Fibroblast of peridontal ligament (primary cell): ENCODE data around the gene TMEM217.
"Not testable (repeated sequence)": the region's sequence is repeated elsewhere in the genome, so short reads cannot be mapped to it uniquely, and the experiment has no call there.

Source experiments
- DNase-seq: peaks from one replicate; pipeline ENCODE4 v3.0.0-alpha.2; 2010; ENCODE audit errors: extremely low read depth

The TMEM217 gene

GRCh38 chr6:37257634-37258404, at the start of gene TMEM217, which contains the start of gene TBC1D22B:
TMEM217 (minus strand) TSS chr6:37258144; CDS start chr6:37219030, 39,114 bp downstream.
TBC1D22B (plus strand) TSS chr6:37257772; CDS start chr6:37257918, 146 bp downstream.
- peak; percentile 88 for DNase-seq

- DNase-seq, result not testable (repeated sequence)
These were observed 49.5 kb upstream of the TMEM217 start for GRCh38 chr6:37307484-37307883.

GRCh38 chr6:37306624-37307222, 48.8 kb upstream of the TMEM217 start:
- DNase-seq, result no peak

- DNase-seq, result no peak
These were observed 48.0 kb upstream of the TMEM217 start for GRCh38 chr6:37305841-37306425.

- DNase-seq, result no peak
These were observed 46.8 kb upstream of the TMEM217 start for GRCh38 chr6:37304766-37305165.

- DNase-seq, result peak; percentile 61
These were observed 46.1 kb upstream of the TMEM217 start for GRCh38 chr6:37303891-37304503.

- no peak for DNase-seq
These were observed 45.2 kb upstream of the TMEM217 start for GRCh38 chr6:37303091-37303660.

GRCh38 chr6:37302086-37302686, 44.2 kb upstream of the TMEM217 start:
- no peak for DNase-seq

GRCh38 chr6:37299990-37300389, 42.0 kb upstream of the TMEM217 start:
- DNase-seq, result no peak

- DNase-seq, result no peak
These were observed 41.0 kb upstream of the TMEM217 start for GRCh38 chr6:37298958-37299357.

- not testable (repeated sequence) for DNase-seq
These were observed 39.7 kb upstream of the TMEM217 start for GRCh38 chr6:37297637-37298036.

- no peak for DNase-seq
These were observed 35.5 kb upstream of the TMEM217 start for GRCh38 chr6:37293426-37293825.

- DNase-seq, result no peak
These were observed 32.0 kb upstream of the TMEM217 start for GRCh38 chr6:37289931-37290330.

- no peak for DNase-seq
These were observed 30.3 kb upstream of the TMEM217 start for GRCh38 chr6:37288247-37288646.

- no peak for DNase-seq
These were observed 29.7 kb upstream of the TMEM217 start for GRCh38 chr6:37287519-37288157.

GRCh38 chr6:37285861-37286311, 27.9 kb upstream of the TMEM217 start:
- no peak for DNase-seq

- no peak for DNase-seq
These were observed 26.8 kb upstream of the TMEM217 start for GRCh38 chr6:37284781-37285180.

GRCh38 chr6:37283671-37284151, 25.8 kb upstream of the TMEM217 start:
- peak; percentile 83 for DNase-seq

- no peak for DNase-seq
These were observed 25.3 kb upstream of the TMEM217 start for GRCh38 chr6:37283268-37283667.

- DNase-seq, result no peak
These were observed 24.4 kb upstream of the TMEM217 start for GRCh38 chr6:37282371-37282770.
